Endodermal cell (in vitro differentiated cells): Measurements from ENCODE around the gene MRPL49. TPM values are rescaled to one million over a fixed set of nuclear protein-coding genes. Genes with fewer than 3 reads are reported as not detected.
A peak's percentile ranks its signal among the peaks of the same experiment; 100 is the strongest.

Experiments used
- DNase-seq: peaks from one replicate; pipeline ENCODE4 v3.0.0-alpha.2; 2017
- H3K27ac ChIP-seq: 2 replicates; pipeline ENCODE4 v1.5.1; 2013; ENCODE audit warnings: mild to moderate bottlenecking, low read depth, low read length, moderate library complexity
- H3K27me3 ChIP-seq: 2 replicates; pipeline ENCODE4 v1.6.1; 2013; ENCODE audit warnings: mild to moderate bottlenecking, low read length, moderate library complexity; ENCODE audit not compliant: insufficient read depth, control insufficient read depth, poor library complexity, severe bottlenecking
- H3K36me3 ChIP-seq: 2 replicates; pipeline ENCODE4 v1.7.0; 2013; ENCODE audit warnings: mild to moderate bottlenecking, low read length, moderate library complexity; ENCODE audit not compliant: control insufficient read depth, insufficient read depth
- H3K4me1 ChIP-seq: one replicate; pipeline ENCODE4 v1.7.0; 2013; ENCODE audit warnings: low read length; ENCODE audit not compliant: control insufficient read depth, insufficient read depth
- H3K4me3 ChIP-seq: 2 replicates; pipeline ENCODE4 v1.5.1; 2013; ENCODE audit warnings: mild to moderate bottlenecking, low read length, moderate library complexity
- H3K9ac ChIP-seq: 2 replicates; pipeline ENCODE4 v1.6.1; 2013; ENCODE audit warnings: mild to moderate bottlenecking, low read length, moderate library complexity; ENCODE audit not compliant: poor library complexity, severe bottlenecking; ENCODE audit errors: extremely low read depth
- H3K9me3 ChIP-seq: 2 replicates; pipeline ENCODE4 v1.6.1; 2013; ENCODE audit warnings: mild to moderate bottlenecking, low read length, moderate library complexity; ENCODE audit not compliant: control insufficient read depth
- H3K27ac Mint-ChIP-seq: 2 replicates; pipeline ENCODE4 v1.8.0; 2020; ENCODE audit warnings: mixed read lengths
- H3K27me3 Mint-ChIP-seq: 2 replicates; pipeline ENCODE4 v1.8.0; 2021; ENCODE audit warnings: mild to moderate bottlenecking, mixed read lengths; ENCODE audit not compliant: insufficient read depth
- H3K36me3 Mint-ChIP-seq: 2 replicates; pipeline ENCODE4 v1.8.0; 2020; ENCODE audit warnings: low read depth, mixed read lengths
- H3K4me1 Mint-ChIP-seq: 2 replicates; pipeline ENCODE4 v1.8.0; 2020; ENCODE audit warnings: mixed read lengths
- H3K4me3 Mint-ChIP-seq: 2 replicates; pipeline ENCODE4 v1.8.0; 2020; ENCODE audit warnings: mild to moderate bottlenecking, moderate library complexity, mixed read lengths
- H3K9me3 Mint-ChIP-seq: 2 replicates; pipeline ENCODE4 v1.8.0; 2020; ENCODE audit warnings: mild to moderate bottlenecking, mixed read lengths
- WGBS, 2 experiments: methylation state at CpG; one replicate each; pipeline versions ENCODE4 v1.1.5 to v1.1.7; 2013; ENCODE audit warnings: missing lambda C conversion rate in 2 of 2, mixed read lengths in 1 of 2; ENCODE audit not compliant: insufficient coverage in 1 of 2, insufficient read length in 1 of 2; 5-methylcytosine and 5-hydroxymethylcytosine counted together
- total RNA-seq, 2 donors: library from RNA; stranded (reverse); fragmentation: NEBNext Ultra II Directional in 1 of 2; extraction: Animal tissue kit (Norgen Biotek cat#: 25700) in 1 of 2; gene quantifications; 2 replicates in 1 of 2; 3 replicates in 1 of 2; pipeline ENCODE4 v1.2.1, GENCODE V29; 2021
- TF ChIP-seq, protein P1 (sequence below): fragments of 200-600 bp; sonication (generic); conservative IDR thresholded peaks from 2 replicates; pipeline ENCODE4 v1.5.0; 2021; ENCODE audit warnings: antibody characterized with exemption, mild to moderate bottlenecking

MRPL49 gene
- total RNA-seq, 2 donors from 2014 or later, result 53.9 to 56.6 TPM

DNA sequence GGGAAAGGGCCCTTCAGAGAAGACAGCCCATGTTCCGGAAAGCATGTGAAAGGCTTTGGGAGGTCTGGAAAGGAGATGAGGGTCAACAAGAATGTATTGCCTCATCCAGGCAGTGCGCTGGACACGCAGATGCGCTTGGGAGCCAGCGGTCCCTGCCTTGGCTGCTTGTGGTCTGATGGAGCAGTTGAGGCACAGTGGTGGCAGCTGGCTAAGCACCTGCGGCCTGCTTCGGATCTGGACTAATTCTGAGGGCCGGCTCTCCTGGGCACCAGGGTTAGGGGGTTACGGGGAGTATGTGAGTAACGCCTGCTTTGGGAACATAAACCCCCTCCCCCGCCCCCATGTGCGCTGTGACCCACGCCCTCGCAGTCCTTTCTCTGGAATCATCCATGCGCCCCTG, 15.0 kb upstream of the MRPL49 start:
- Histone ChIP-seq H3K9me3 (no peaks in the 10 kb centered on the region), H3K4me3 (no peak overlapping the region), H3K27me3 (no peaks in the 10 kb centered on the region), H3K9ac (no peak overlapping the region), H3K4me1 (peaks cover 3% of the 10 kb centered on the region), H3K27ac (no peak overlapping the region), H3K36me3 (peaks cover 14% of the 10 kb centered on the region)
- H3K9me3 Mint-ChIP-seq, result no peaks in the 10 kb centered on the region
- TF ChIP-seq, protein P1, sequence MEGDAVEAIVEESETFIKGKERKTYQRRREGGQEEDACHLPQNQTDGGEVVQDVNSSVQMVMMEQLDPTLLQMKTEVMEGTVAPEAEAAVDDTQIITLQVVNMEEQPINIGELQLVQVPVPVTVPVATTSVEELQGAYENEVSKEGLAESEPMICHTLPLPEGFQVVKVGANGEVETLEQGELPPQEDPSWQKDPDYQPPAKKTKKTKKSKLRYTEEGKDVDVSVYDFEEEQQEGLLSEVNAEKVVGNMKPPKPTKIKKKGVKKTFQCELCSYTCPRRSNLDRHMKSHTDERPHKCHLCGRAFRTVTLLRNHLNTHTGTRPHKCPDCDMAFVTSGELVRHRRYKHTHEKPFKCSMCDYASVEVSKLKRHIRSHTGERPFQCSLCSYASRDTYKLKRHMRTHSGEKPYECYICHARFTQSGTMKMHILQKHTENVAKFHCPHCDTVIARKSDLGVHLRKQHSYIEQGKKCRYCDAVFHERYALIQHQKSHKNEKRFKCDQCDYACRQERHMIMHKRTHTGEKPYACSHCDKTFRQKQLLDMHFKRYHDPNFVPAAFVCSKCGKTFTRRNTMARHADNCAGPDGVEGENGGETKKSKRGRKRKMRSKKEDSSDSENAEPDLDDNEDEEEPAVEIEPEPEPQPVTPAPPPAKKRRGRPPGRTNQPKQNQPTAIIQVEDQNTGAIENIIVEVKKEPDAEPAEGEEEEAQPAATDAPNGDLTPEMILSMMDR, result no peak
- DNase-seq, result no peak
- peaks cover 9% of the 10 kb centered on the region for H3K36me3 Mint-ChIP-seq
- H3K27me3 Mint-ChIP-seq, result no peaks in the 10 kb centered on the region
- WGBS, 2 experiments, result 91 to 95% methylated on average over 4 to 15 of the region's 15 CpGs
- no peak overlapping the region for H3K4me3 Mint-ChIP-seq
- H3K27ac Mint-ChIP-seq, result no peak overlapping the region
- peaks cover 6% of the 10 kb centered on the region for H3K4me1 Mint-ChIP-seq

DNA sequence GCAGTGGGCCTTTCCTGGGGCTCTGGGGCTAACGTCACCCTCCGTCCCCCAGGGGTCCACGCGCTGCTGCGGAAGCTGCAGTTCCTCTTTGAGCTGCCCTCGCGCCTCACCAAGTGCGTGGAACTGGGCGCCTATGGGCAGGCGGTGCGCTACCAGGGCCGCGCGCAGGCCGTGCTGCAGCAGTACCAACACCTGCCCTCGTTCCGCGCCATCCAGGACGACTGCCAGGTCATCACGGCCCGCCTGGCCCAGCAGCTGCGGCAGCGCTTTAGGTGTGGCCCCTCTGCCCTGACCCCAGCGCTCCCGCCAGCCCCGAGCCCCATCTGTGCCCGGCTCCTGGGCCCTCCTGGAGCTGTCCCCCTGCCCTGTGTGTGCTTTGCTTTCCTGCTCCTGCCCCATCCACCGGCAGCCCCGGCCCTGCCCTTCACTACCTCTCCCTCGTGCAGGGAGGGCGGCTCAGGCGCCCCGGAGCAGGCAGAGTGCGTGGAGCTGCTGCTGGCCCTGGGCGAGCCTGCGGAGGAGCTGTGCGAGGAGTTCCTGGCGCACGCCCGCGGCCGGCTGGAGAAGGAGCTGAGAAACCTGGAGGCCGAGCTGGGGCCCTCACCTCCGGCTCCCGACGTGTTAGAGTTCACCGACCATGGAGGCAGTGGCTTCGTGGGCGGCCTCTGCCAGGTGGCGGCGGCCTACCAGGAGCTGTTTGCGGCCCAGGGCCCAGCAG, 14.2 kb upstream of the MRPL49 start:
- TF ChIP-seq, protein P1, result no peak
- no peak for DNase-seq
- Mint-ChIP-seq H3K36me3 (peaks cover 9% of the 10 kb centered on the region), H3K9me3 (no peaks in the 10 kb centered on the region), H3K4me1 (peaks cover 6% of the 10 kb centered on the region), H3K27ac (no peak overlapping the region), H3K27me3 (no peaks in the 10 kb centered on the region), H3K4me3 (no peak overlapping the region)
- Histone ChIP-seq H3K27me3 (no peaks in the 10 kb centered on the region), H3K27ac (no peak overlapping the region), H3K9me3 (no peaks in the 10 kb centered on the region), H3K9ac (no peak overlapping the region), H3K4me3 (no peak overlapping the region), H3K36me3 (peaks cover 9% of the 10 kb centered on the region), H3K4me1 (peaks cover 3% of the 10 kb centered on the region)
- 96 to 97% methylated on average over 28 to 52 of the region's 52 CpGs for WGBS, 2 experiments

DNA sequence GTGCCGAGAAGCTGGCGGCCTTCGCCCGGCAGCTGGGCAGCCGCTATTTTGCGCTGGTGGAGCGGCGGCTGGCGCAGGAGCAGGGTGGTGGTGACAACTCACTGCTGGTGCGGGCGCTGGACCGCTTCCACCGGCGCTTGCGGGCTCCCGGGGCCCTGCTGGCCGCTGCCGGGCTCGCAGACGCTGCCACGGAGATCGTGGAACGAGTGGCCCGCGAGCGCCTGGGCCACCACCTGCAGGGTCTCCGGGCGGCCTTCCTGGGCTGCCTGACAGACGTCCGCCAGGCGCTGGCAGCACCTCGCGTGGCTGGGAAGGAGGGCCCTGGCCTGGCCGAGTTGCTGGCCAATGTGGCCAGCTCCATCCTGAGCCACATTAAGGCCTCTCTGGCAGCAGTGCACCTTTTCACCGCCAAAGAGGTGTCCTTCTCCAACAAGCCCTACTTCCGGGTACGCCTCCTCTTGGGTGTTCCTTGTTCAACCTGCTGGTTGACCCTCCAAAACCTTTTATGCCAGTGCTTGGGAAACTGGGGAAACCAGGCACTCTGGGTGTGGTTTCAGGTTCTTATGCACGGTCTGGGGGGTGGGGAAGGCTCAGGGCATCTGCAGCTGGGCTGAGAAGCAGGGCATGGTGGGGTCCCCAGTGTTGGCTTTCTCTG, 13.5 kb upstream of the MRPL49 start:
- Mint-ChIP-seq H3K27me3 (no peaks in the 10 kb centered on the region), H3K9me3 (no peaks in the 10 kb centered on the region), H3K36me3 (peaks cover 9% of the 10 kb centered on the region), H3K4me1 (peaks cover 11% of the 10 kb centered on the region), H3K27ac (no peak overlapping the region), H3K4me3 (no peak overlapping the region)
- TF ChIP-seq, protein P1, result no peak
- H3K27ac ChIP-seq, result no peak overlapping the region
- H3K9me3 ChIP-seq, result no peaks in the 10 kb centered on the region
- no peak overlapping the region for H3K9ac ChIP-seq
- peak; percentile 47 for DNase-seq
- H3K4me3 ChIP-seq, result no peak overlapping the region
- peaks cover 3% of the 10 kb centered on the region for H3K4me1 ChIP-seq
- peaks cover 7% of the 10 kb centered on the region for H3K36me3 ChIP-seq
- 96 to 98% methylated on average over 34 to 38 of the region's 38 CpGs for WGBS, 2 experiments
- no peaks in the 10 kb centered on the region for H3K27me3 ChIP-seq
